OCI-LY7 (cell line): ENCODE results near the gene BMAL1.

Source experiments
- CTCF ChIP-seq: fragments of 200-600 bp; sonication (generic); conservative IDR thresholded peaks from 2 replicates; pipeline ENCODE4 v1.5.1; 2014; ENCODE audit warnings: mild to moderate bottlenecking, antibody characterized with exemption, low read length, moderate library complexity, mixed read lengths
- EZH2phosphoT487 ChIP-seq: fragments of 200-600 bp; sonication (generic); IDR thresholded peaks from 2 replicates; pipeline ENCODE4 v1.6.1; 2018; ENCODE audit warnings: low read depth, borderline replicate concordance, mild to moderate bottlenecking, mixed run types, antibody characterized with exemption, low read length, moderate library complexity, mixed read lengths

GRCh38 chr11:13301522-13301921, 23.9 kb downstream of the BMAL1 start:
- TF ChIP-seq CTCF (no peak), EZH2phosphoT487 (no peak)
